ENCODE measurements around the gene EXD2. TPM values are rescaled to one million over a fixed set of nuclear protein-coding genes. Genes with fewer than 3 reads are reported as not detected.

EXD2 gene
- total RNA-seq, 4 donors from 2014 or later: 4.6 to 52.1 (median 28.3) TPM

DNA sequence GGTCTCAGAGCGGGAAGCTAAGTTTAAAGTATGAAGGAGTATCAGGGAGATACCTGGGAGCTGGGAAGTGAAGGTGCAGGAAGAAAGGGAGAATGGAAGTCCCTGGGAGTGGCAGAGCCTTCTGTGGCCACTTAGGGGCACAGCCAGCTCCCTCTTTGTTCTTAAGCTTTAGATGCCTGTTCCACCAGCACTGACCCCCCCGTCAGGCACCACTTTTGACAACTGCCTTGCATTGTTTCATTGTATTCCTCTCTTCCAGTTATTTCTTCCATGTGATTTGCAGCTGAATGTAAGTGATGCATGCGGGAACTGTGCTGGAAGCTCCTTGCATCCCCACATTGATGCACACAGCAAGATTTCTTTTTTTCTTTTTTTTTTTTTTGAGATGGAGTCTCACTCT is 71.2 kb downstream of the EXD2 start:
- intact Hi-C loops (cut with DNase I; ENCODE audit: low total_unique reads): no loop called here
- Histone ChIP-seq H3K4me1 (no peaks in the 10 kb centered on the region), H3K27me3 (peaks cover 0 to 5% of the 10 kb centered on the region in 2 donors), H3K36me3 (no peaks in the 10 kb centered on the region), H3K27ac (peak overlapping the region in 1 of 2 donors; percentile 62), H3K9me3 (no peaks in the 10 kb centered on the region), H3K4me3 (no peak overlapping the region)
- TF ChIP-seq, protein P1, sequence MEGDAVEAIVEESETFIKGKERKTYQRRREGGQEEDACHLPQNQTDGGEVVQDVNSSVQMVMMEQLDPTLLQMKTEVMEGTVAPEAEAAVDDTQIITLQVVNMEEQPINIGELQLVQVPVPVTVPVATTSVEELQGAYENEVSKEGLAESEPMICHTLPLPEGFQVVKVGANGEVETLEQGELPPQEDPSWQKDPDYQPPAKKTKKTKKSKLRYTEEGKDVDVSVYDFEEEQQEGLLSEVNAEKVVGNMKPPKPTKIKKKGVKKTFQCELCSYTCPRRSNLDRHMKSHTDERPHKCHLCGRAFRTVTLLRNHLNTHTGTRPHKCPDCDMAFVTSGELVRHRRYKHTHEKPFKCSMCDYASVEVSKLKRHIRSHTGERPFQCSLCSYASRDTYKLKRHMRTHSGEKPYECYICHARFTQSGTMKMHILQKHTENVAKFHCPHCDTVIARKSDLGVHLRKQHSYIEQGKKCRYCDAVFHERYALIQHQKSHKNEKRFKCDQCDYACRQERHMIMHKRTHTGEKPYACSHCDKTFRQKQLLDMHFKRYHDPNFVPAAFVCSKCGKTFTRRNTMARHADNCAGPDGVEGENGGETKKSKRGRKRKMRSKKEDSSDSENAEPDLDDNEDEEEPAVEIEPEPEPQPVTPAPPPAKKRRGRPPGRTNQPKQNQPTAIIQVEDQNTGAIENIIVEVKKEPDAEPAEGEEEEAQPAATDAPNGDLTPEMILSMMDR (IDR thresholded peaks at IDR 0.05): no peak
- TF ChIP-seq POLR2A (IDR thresholded peaks at IDR 0.05): no peak
- no peak for DNase-seq

DNA sequence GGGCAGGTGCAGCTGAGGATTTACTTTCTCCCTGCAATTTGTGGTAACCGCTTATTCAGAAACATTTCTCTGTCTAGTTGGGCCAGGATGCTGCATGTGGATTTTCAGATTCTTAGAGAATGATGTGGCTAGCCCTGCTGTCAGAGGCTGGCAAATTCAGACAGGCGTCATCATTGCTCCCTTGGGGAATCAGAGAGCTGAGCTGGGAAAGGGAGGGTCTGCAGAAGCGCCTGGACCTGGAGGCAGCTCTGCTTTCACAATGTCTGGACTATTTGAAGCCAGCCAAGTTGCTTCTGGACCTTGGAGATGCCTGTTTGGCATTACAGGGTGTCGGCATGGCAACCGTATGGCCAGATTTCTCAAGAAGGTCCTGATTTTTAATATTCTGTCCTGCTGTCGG is 72.1 kb downstream of the EXD2 start:
- Histone ChIP-seq H3K9me3 (no peaks in the 10 kb centered on the region), H3K36me3 (no peaks in the 10 kb centered on the region), H3K4me3 (no peak overlapping the region), H3K27ac (peak overlapping the region; percentile 30 to 62), H3K4me1 (no peaks in the 10 kb centered on the region), H3K27me3 (peaks cover 0 to 5% of the 10 kb centered on the region in 2 donors)
- DNase-seq: peak; percentile 71 to 77
- TF ChIP-seq POLR2A (IDR thresholded peaks at IDR 0.05): no peak
- TF ChIP-seq, protein P1 (IDR thresholded peaks at IDR 0.05): no peak
- intact Hi-C loops (cut with DNase I; ENCODE audit: low total_unique reads): no loop called here

DNA sequence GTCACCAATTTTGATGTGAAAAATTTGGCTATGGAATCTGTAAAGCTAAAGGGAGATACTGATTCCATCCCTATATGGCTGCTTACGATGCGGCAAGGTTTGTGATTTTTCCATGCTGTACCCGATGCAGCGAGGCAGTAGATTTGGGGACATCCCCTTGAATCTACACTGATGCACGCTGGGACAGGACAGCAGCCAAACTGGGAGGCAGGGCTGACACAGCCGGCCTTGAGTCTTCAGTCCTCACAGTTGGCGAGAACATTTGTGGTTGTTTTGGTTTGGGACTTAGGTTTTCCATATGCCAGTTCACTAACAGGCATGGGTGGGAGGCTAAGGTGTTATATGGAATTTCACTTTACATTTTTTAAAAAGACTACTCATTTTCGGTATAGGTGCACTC is 72.5 kb downstream of the EXD2 start:
- Histone ChIP-seq H3K4me1 (no peaks in the 10 kb centered on the region), H3K9me3 (no peaks in the 10 kb centered on the region), H3K27me3 (peaks cover 0 to 5% of the 10 kb centered on the region in 2 donors), H3K27ac (peak overlapping the region; percentile 30 to 62), H3K4me3 (no peak overlapping the region), H3K36me3 (no peaks in the 10 kb centered on the region)
- intact Hi-C loops (cut with DNase I; ENCODE audit: low total_unique reads): no loop called here
- no peak for DNase-seq
- no peak for TF ChIP-seq POLR2A (IDR thresholded peaks at IDR 0.05)
- TF ChIP-seq, protein P1 (IDR thresholded peaks at IDR 0.05): no peak

DNA sequence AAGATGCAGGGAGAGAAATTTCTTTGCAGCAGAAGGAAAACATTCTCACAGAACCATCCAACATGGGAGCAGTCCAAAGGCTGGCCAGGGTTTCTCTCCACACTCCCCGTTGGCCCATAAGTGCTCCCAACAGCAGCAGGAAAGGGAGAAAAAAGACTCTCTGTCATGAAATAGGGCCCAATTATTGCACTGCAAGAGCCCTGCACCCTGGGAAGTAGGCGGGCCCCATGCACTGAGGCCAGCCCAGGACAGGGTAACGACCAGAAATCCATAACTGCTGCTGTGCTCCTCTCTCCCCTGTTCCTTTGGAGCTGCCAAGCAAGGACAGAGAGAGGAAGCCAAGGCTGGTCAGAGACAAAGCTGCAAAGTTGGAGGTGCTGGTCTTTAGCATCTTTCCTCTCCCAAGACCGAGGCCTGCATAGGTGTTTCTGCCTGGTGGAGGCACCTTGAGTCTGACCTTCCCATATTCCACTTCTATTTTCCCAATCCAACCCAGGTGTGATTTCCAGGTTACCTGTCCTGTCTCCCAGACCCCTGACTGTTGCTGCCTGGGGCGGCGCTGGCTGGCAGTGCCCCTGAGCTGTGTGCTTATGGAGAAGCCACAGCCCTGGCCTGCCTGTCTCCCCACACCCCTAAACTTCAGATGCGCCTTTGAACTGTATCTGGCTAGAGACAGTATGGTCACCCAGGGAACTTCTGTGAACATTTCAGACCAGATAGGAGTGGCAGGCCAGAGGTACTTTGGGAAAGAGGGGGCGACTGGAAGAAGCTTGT is 75.5 kb downstream of the EXD2 start:
- intact Hi-C loops (cut with DNase I; ENCODE audit: low total_unique reads): no loop called here
- H3K36me3 ChIP-seq: no peaks in the 10 kb centered on the region
- no peaks in the 10 kb centered on the region for H3K9me3 ChIP-seq
- no peak overlapping the region for H3K4me3 ChIP-seq
- DNase-seq: no peak
- no peak overlapping the region for H3K27ac ChIP-seq
- H3K4me1 ChIP-seq: no peaks in the 10 kb centered on the region
- TF ChIP-seq, protein P1 (IDR thresholded peaks at IDR 0.05): no peak
- no peak for TF ChIP-seq POLR2A (IDR thresholded peaks at IDR 0.05)
- no peaks in the 10 kb centered on the region for H3K27me3 ChIP-seq

DNA sequence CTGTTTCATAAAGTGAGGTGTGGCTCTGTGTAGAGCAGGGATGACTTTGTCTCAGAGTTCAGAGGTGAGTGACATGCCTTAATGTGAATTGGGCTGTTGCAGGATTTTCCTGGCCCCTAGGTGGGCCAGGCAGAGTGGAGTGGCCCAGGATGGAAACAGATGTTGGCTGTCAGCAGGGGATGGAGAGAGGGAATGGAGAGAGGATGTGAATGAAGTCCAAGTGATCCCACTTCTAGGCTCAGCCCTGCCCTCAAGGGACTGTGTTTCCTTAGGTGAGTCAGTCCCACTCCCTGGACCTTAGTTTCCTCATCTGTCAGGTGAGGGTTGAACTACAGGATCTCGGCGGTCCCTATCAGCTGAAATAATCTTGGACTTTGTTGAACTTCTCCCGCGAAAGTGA is 76.2 kb downstream of the EXD2 start:
- Histone ChIP-seq H3K9me3 (no peaks in the 10 kb centered on the region), H3K27ac (no peak overlapping the region), H3K4me3 (no peak overlapping the region), H3K27me3 (no peaks in the 10 kb centered on the region), H3K36me3 (no peaks in the 10 kb centered on the region), H3K4me1 (no peaks in the 10 kb centered on the region)
- intact Hi-C loops (cut with DNase I; ENCODE audit: low total_unique reads): no loop called here
- no peak for DNase-seq
- TF ChIP-seq, protein P1 (IDR thresholded peaks at IDR 0.05): no peak
- TF ChIP-seq POLR2A (IDR thresholded peaks at IDR 0.05): no peak

Data from uterus (tissue), 4 donors.